H1 (cell line): ENCODE measurements around the gene MSI2.

ENCODE experiments used
- CBX8 ChIP-seq: fragments of 300-800, 300-1000 bp; sonication (generic); IDR thresholded peaks from 2 replicates; pipeline ENCODE4 v1.7.1; 2016; ENCODE audit warnings: low read depth, low read length, borderline replicate concordance
- CTCF ChIP-seq, 3 experiments: IDR thresholded peaks; 1 replicate in 2 of 3; 2 replicates in 1 of 3; pipeline versions ENCODE4 v1.5.1 to v1.6.1; 2011; ENCODE audit warnings: low read length in 3 of 3, mild to moderate bottlenecking in 3 of 3, inconsistent platforms in 2 of 3, low read depth in 1 of 3, moderate library complexity in 1 of 3; ENCODE audit not compliant: insufficient read depth in 1 of 3; ENCODE audit errors: control extremely low read depth in 1 of 3
- EZH2 ChIP-seq: fragments of 200-600 bp; sonication (generic); IDR thresholded peaks from 2 replicates; pipeline ENCODE4 v1.7.1; 2012; ENCODE audit warnings: low read depth, mild to moderate bottlenecking, moderate library complexity, low read length, inconsistent platforms; ENCODE audit not compliant: severe bottlenecking
- GTF2F1 ChIP-seq: IDR thresholded peaks from 2 replicates; pipeline ENCODE4 v1.6.1; 2012; ENCODE audit warnings: low read depth, low read length, improper control_type of control experiment, borderline replicate concordance
- HDAC6 ChIP-seq: IDR thresholded peaks from one replicate; pipeline ENCODE4 v1.7.1; 2012; ENCODE audit warnings: low read depth, mild to moderate bottlenecking, inconsistent platforms, low read length, moderate library complexity
- JUND ChIP-seq: IDR thresholded peaks from 2 replicates; pipeline ENCODE4 v1.6.1; 2011; ENCODE audit warnings: mild to moderate bottlenecking, improper control_type of control experiment, low read length
- POLR2A ChIP-seq, 2 experiments: IDR thresholded peaks; 1 replicate in 1 of 2; 2 replicates in 1 of 2; pipeline ENCODE4 v1.6.1; 2011; ENCODE audit warnings: low read depth in 2 of 2, low read length in 2 of 2, mild to moderate bottlenecking in 2 of 2; ENCODE audit errors: control extremely low read depth in 1 of 2
- POLR2AphosphoS5 ChIP-seq: IDR thresholded peaks from 2 replicates; pipeline ENCODE4 v1.6.1; 2011; ENCODE audit warnings: low read depth, low read length
- RFX5 ChIP-seq: IDR thresholded peaks from 2 replicates; pipeline ENCODE4 v1.6.1; 2011; ENCODE audit warnings: low read depth, low read length, improper control_type of control experiment, borderline replicate concordance
- RNF2 ChIP-seq: fragments of 200-900, 300-1000 bp; sonication (generic); IDR thresholded peaks from 2 replicates; pipeline ENCODE4 v1.7.1; 2016; ENCODE audit warnings: borderline replicate concordance, low read depth, mild to moderate bottlenecking, antibody characterized with exemption, low read length; ENCODE audit not compliant: poor library complexity, severe bottlenecking; ENCODE audit errors: missing control alignments
- SIN3A ChIP-seq, 2 experiments: IDR thresholded peaks in 1 of 2; conservative IDR thresholded peaks in 1 of 2; 2 replicates each; pipeline ENCODE4 v1.6.1; 2011 to 2012; ENCODE audit warnings: low read length in 2 of 2, improper control_type of control experiment in 1 of 2, low read depth in 1 of 2, mild to moderate bottlenecking in 1 of 2
- SP1 ChIP-seq: IDR thresholded peaks from 2 replicates; pipeline ENCODE4 v1.6.1; 2011; ENCODE audit warnings: low read depth, low read length

- no peak for TF ChIP-seq EZH2
- TF ChIP-seq SIN3A (conservative IDR thresholded peaks at IDR 0.05 in 1 of 2, IDR thresholded peaks at IDR 0.05 in 1 of 2; ENCODE audit: low read depth in 1 of 2, low read length in 2 of 2), result no peak
- TF ChIP-seq HDAC6, result no peak
- TF ChIP-seq CTCF (IDR thresholded peaks at IDR 0.05; ENCODE audit: control extremely low read depth in 1 of 3, insufficient read depth in 1 of 3, low read depth in 1 of 3, low read length in 3 of 3), result no peak
- no peak for TF ChIP-seq POLR2A (IDR thresholded peaks at IDR 0.05; ENCODE audit: control extremely low read depth in 1 of 2, low read depth in 2 of 2, low read length in 2 of 2)
- TF ChIP-seq SP1, result no peak
- TF ChIP-seq RFX5, result no peak
- TF ChIP-seq JUND, result no peak
- no peak for TF ChIP-seq CBX8
- TF ChIP-seq POLR2AphosphoS5, result no peak
- TF ChIP-seq GTF2F1, result no peak
- TF ChIP-seq RNF2, result no peak
These were observed 266.0 kb downstream of the MSI2 start for GRCh38 chr17:57522042-57523005.
